Measurements from ENCODE around the gene ITSN1. TPM values are rescaled to one million over a fixed set of nuclear protein-coding genes. Genes with fewer than 3 reads are reported as not detected.
"Not testable (repeated sequence)": the region's sequence is repeated elsewhere in the genome, so short reads cannot be mapped to it uniquely, and the experiment has no call there.

Gene ITSN1
- polyA plus RNA-seq, 3 donors: 41.7 to 57.8 (median 52.6) TPM

- no peak for DNase-seq
Measured at GRCh38 chr21:33712022-33712803, 69.9 kb downstream of the ITSN1 start.

- no peak for DNase-seq
Measured at GRCh38 chr21:33721081-33721480, 78.8 kb downstream of the ITSN1 start.

GRCh38 chr21:33729139-33729538 lies 86.8 kb downstream of the ITSN1 start:
- DNase-seq: not testable (repeated sequence)

GRCh38 chr21:33729641-33730040 lies 87.3 kb downstream of the ITSN1 start:
- no peak for DNase-seq

GRCh38 chr21:33731447-33731846 lies 89.1 kb downstream of the ITSN1 start:
- DNase-seq: no peak

- no peak for DNase-seq
Measured at GRCh38 chr21:33732038-33732437, 89.7 kb downstream of the ITSN1 start.

- no peak for DNase-seq
Measured at GRCh38 chr21:33733601-33734000, 91.3 kb downstream of the ITSN1 start.

GRCh38 chr21:33734291-33734690 lies 92.0 kb downstream of the ITSN1 start:
- no peak for DNase-seq

- DNase-seq: no peak
Measured at GRCh38 chr21:33734818-33735217, 92.5 kb downstream of the ITSN1 start.

GRCh38 chr21:33736569-33736968 lies 94.3 kb downstream of the ITSN1 start:
- no peak for DNase-seq

GRCh38 chr21:33739701-33740100 lies 97.4 kb downstream of the ITSN1 start:
- no peak for DNase-seq

GRCh38 chr21:33747420-33747819 lies 105.1 kb downstream of the ITSN1 start:
- no peak for DNase-seq

GRCh38 chr21:33748903-33749302 lies 106.6 kb downstream of the ITSN1 start:
- no peak for DNase-seq

- DNase-seq: no peak
Measured at GRCh38 chr21:33750017-33750416, 107.7 kb downstream of the ITSN1 start.

- no peak for DNase-seq
Measured at GRCh38 chr21:33751120-33751519, 108.8 kb downstream of the ITSN1 start.

- DNase-seq: no peak
Measured at GRCh38 chr21:33751533-33751932, 109.2 kb downstream of the ITSN1 start.

- DNase-seq: no peak
Measured at GRCh38 chr21:33752260-33752659, 110.0 kb downstream of the ITSN1 start.

- DNase-seq: no peak
Measured at GRCh38 chr21:33753886-33754285, 111.6 kb downstream of the ITSN1 start.

- no peak for DNase-seq
Measured at GRCh38 chr21:33754481-33754880, 112.2 kb downstream of the ITSN1 start.

- DNase-seq: no peak
Measured at GRCh38 chr21:33755354-33755753, 113.1 kb downstream of the ITSN1 start.

GRCh38 chr21:33760641-33761440 lies 118.5 kb downstream of the ITSN1 start:
- no peak for DNase-seq

GRCh38 chr21:33761441-33762036 lies 119.2 kb downstream of the ITSN1 start:
- DNase-seq: peak; percentile 52
